ENCODE measurements around the gene FERD3L.

Gene FERD3L

GRCh38 chr7:19101472-19101871 is 43.7 kb downstream of the FERD3L start:
- no peak for DNase-seq (ENCODE audit: low read depth in 2 of 2)

- DNase-seq (ENCODE audit: low read depth in 2 of 2) = no peak
These were observed 45.3 kb downstream of the FERD3L start for GRCh38 chr7:19099924-19100323.

GRCh38 chr7:19099194-19099593 is 46.0 kb downstream of the FERD3L start:
- no peak for DNase-seq (ENCODE audit: low read depth in 2 of 2)

DNA sequence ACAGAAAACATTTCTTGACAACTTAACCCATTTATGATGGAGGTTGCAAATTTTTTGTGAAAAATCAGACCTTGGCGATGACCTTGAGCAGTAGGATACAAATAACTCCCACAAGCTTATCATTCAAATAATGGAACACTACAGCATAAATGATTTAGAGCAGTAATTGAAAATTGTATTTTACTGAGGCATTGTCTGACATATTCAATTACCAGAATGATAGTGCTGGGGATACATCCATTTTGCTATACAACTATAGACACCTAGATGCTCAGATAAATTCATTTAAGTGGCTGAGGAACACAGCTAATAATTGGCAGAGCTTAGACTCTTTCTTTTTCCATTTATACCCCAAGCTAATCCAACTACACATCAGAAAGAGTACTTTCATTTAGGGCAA is 46.7 kb downstream of the FERD3L start:
- DNase-seq (ENCODE audit: low read depth in 2 of 2) = no peak

DNA sequence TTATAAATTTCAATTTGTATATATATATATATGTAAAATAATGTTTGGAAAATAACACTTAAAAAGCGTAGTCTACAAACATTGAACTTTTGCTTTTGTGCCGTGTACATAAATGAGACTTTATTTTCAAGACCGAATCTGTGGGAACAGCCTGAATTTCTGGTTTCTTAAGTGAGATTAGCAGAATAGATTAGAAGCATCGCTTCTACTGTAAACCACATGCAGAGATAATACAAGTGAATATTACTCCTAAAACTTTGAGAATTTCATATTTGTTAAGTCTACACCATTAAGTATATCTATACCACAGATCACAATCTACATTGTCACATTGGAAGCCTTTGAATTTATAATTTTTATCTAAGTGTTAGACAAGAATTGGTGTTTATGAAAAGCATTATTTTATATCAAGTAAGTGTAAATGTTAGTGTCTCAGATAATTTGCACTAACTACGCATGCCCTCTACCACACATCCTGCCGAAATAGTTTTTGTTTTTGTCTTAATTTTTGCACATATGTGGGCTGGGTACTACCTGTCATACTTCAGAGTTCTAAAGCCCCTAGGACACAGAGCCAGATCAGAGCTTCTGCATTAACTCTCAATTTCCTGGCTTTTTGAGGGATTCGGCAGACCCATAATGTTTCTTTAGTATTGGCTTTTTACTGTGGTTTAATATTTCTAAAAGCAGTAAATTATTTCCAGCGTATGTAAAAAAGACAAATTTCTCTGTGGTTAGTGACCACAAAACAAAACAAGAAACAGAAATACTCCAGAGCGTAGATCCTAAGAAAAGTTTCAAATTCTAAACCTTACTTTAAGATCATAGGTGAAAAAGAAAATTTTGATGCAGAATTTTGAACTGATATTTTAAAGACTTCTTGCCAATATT is 47.8 kb downstream of the FERD3L start:
- DNase-seq (ENCODE audit: low read depth in 2 of 2) = no peak

GRCh38 chr7:19095353-19095860 is 49.8 kb downstream of the FERD3L start:
- DNase-seq (ENCODE audit: low read depth in 2 of 2) = no peak
